ENCODE data around the gene CHMP4A.

The CHMP4A gene

GRCh38 chr14:24212924-24213865 lies at the start of gene CHMP4A:
CHMP4A (minus strand) TSS chr14:24213488; CDS start chr14:24213439, 49 bp downstream.
- peak; percentile 98 for DNase-seq

GRCh38 chr14:24261969-24262327 lies 48.7 kb upstream of the CHMP4A start:
- no peak for DNase-seq

GRCh38 chr14:24261256-24261968 lies 48.1 kb upstream of the CHMP4A start:
- no peak for DNase-seq

GRCh38 chr14:24260780-24261157 lies 47.5 kb upstream of the CHMP4A start:
- no peak for DNase-seq

- no peak for DNase-seq
Measured at GRCh38 chr14:24260026-24260779, 46.9 kb upstream of the CHMP4A start.

GRCh38 chr14:24259282-24260025 lies 46.2 kb upstream of the CHMP4A start:
- DNase-seq = peak; percentile 78

- DNase-seq = no peak
Measured at GRCh38 chr14:24258548-24259265, 45.4 kb upstream of the CHMP4A start.

- DNase-seq = no peak
Measured at GRCh38 chr14:24258119-24258518, 44.8 kb upstream of the CHMP4A start.

- no peak for DNase-seq
Measured at GRCh38 chr14:24256960-24257359, 43.7 kb upstream of the CHMP4A start.

GRCh38 chr14:24255931-24256711 lies 42.8 kb upstream of the CHMP4A start:
- DNase-seq = no peak

GRCh38 chr14:24255438-24255837 lies 42.1 kb upstream of the CHMP4A start:
- no peak for DNase-seq

GRCh38 chr14:24254630-24255392 lies 41.5 kb upstream of the CHMP4A start:
- DNase-seq = no peak

GRCh38 chr14:24253936-24254335 lies 40.6 kb upstream of the CHMP4A start:
- no peak for DNase-seq

GRCh38 chr14:24252289-24253124 lies 39.2 kb upstream of the CHMP4A start:
- no peak for DNase-seq

GRCh38 chr14:24251880-24252288 lies 38.6 kb upstream of the CHMP4A start:
- no peak for DNase-seq

- no peak for DNase-seq
Measured at GRCh38 chr14:24250354-24250753, 37.1 kb upstream of the CHMP4A start.

- DNase-seq = no peak
Measured at GRCh38 chr14:24249230-24250021, 36.1 kb upstream of the CHMP4A start.

GRCh38 chr14:24247422-24247821 lies 34.1 kb upstream of the CHMP4A start:
- DNase-seq = no peak

Data from left hindlimb (tissue), 1 donor.